ENCODE measurements around the gene CD160.
A peak's percentile ranks its signal among the peaks of the same experiment; 100 is the strongest.
"Not testable (repeated sequence)": the region's sequence is repeated elsewhere in the genome, so short reads cannot be mapped to it uniquely, and the experiment has no call there.

CD160 gene

GRCh38 chr1:145720878-145721671 lies 1.8 kb downstream of the CD160 start:
- no peak overlapping the region for H3K27ac ChIP-seq
- CTCF ChIA-PET = interaction anchor here (0.6 to 1.8 kb wide), 10 partner anchors 11 to 103 kb away, joined by 3 to 5 read pairs (median 4); partner anchors contain the start of genes POLR3C and RNF115
- peak; percentile 94 for TF ChIP-seq CTCF (conservative IDR thresholded peaks at IDR 0.05; ENCODE audit: low read depth)
- DNase-seq (ENCODE audit: low spot score) = peak; percentile 59
- POLR2A ChIA-PET (ENCODE audit: low non-redundant PET) = no interaction called here

GRCh38 chr1:145726193-145726592 lies 6.9 kb downstream of the CD160 start:
- CTCF ChIA-PET; H3K27ac ChIP-seq; DNase-seq (ENCODE audit: low spot score); POLR2A ChIA-PET (ENCODE audit: low non-redundant PET): not testable (repeated sequence)

- H3K27ac ChIP-seq = no peak overlapping the region
- no peak for DNase-seq (ENCODE audit: low spot score)
- no peak for TF ChIP-seq CTCF (conservative IDR thresholded peaks at IDR 0.05; ENCODE audit: low read depth)
- ChIA-PET POLR2A (ENCODE audit: low non-redundant PET) (no interaction called here), CTCF (no interaction called here)
Measured at GRCh38 chr1:145729196-145729595, 9.9 kb downstream of the CD160 start.

- CTCF ChIA-PET = no interaction called here
- POLR2A ChIA-PET (ENCODE audit: low non-redundant PET) = no interaction called here
- DNase-seq (ENCODE audit: low spot score) = no peak
Measured at GRCh38 chr1:145729666-145730436, 10.6 kb downstream of the CD160 start.

GRCh38 chr1:145730467-145730866 lies 11.2 kb downstream of the CD160 start:
- ChIA-PET CTCF (no interaction called here), POLR2A (ENCODE audit: low non-redundant PET) (no interaction called here)
- no peak for DNase-seq (ENCODE audit: low spot score)
- TF ChIP-seq CTCF (conservative IDR thresholded peaks at IDR 0.05; ENCODE audit: low read depth) = no peak
- no peak overlapping the region for H3K27ac ChIP-seq

More at GRCh38 chr1:145729666-145730436, 10.6 kb downstream of the CD160 start:
- TF ChIP-seq CTCF (conservative IDR thresholded peaks at IDR 0.05; ENCODE audit: low read depth) = no peak
- no peak overlapping the region for H3K27ac ChIP-seq

- DNase-seq (ENCODE audit: low spot score) = no peak
Measured at GRCh38 chr1:145730900-145731299, 11.6 kb downstream of the CD160 start.

More at GRCh38 chr1:145730900-145731299, 11.6 kb downstream of the CD160 start:
- CTCF ChIA-PET = no interaction called here
- TF ChIP-seq CTCF (conservative IDR thresholded peaks at IDR 0.05; ENCODE audit: low read depth) = no peak
- POLR2A ChIA-PET (ENCODE audit: low non-redundant PET) = no interaction called here
- H3K27ac ChIP-seq = no peak overlapping the region
